Measurements from ENCODE around the gene DOCK9. TPM values are rescaled to one million over a fixed set of nuclear protein-coding genes. Genes with fewer than 3 reads are reported as not detected.

DOCK9 gene
- total and polyA plus RNA-seq, 9 of the 15 experiments (the other 6 are each of a cell fraction or from before 2014, with no cell fraction given), result 3.5 to 25.3 (median 16.7) TPM

DNA sequence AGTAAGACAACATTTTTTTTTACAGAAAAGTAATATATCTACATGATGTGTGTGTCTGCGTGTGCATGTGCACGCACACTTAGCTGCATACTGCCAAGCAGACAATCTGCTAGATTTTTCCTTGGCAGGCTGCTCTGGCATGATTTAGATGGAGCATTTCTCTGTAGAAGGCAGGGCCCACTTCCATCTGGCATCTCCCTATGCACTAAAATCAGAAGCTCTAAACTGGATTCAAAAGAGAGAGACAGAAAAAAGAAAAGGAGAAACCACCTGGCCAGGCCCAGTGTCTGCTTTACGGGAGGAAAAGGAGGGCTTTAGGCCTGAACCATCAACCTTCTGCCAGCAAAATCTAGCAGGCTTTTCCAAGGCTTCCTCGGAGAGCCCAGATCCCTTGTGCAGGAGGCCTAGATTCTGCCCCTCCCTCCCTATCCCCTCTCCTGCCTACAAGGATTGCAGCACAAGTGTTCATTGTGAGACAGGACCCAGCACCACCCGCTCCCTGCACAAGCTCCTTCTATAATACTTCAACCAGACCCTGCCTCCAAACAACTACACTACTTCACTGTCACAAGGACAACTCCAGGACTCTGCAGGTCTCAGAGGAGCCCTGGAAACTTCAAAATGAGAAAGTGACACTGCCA is 99.3 kb downstream of the DOCK9 start:
- FAIRE-seq, result no peak
- H3K4me3 ChIP-seq, result no peak overlapping the region
- intact Hi-C loops (cut with micrococcal nuclease), result no loop called here

More for the DNA sequence above, 99.3 kb downstream of the DOCK9 start:
- no peak overlapping the region for H3K27ac ChIP-seq (ENCODE audit: extremely low read depth, low read depth, low read length)
- ChIA-PET POLR2A (no interaction called here), CTCF (ENCODE audit: low intra/inter-chr PET ratio) (no interaction called here)
- no peaks in the 10 kb centered on the region for H3K9me1 ChIP-seq (ENCODE audit: control insufficient read depth, insufficient read depth, low read length)
- H3K9me3 ChIP-seq (replicated peaks; ENCODE audit: control insufficient read depth, insufficient read depth, low read depth, low read length), result peaks cover 4% of the 10 kb centered on the region; the same call in 1 of the 2 replicates
- TF ChIP-seq, protein P1, sequence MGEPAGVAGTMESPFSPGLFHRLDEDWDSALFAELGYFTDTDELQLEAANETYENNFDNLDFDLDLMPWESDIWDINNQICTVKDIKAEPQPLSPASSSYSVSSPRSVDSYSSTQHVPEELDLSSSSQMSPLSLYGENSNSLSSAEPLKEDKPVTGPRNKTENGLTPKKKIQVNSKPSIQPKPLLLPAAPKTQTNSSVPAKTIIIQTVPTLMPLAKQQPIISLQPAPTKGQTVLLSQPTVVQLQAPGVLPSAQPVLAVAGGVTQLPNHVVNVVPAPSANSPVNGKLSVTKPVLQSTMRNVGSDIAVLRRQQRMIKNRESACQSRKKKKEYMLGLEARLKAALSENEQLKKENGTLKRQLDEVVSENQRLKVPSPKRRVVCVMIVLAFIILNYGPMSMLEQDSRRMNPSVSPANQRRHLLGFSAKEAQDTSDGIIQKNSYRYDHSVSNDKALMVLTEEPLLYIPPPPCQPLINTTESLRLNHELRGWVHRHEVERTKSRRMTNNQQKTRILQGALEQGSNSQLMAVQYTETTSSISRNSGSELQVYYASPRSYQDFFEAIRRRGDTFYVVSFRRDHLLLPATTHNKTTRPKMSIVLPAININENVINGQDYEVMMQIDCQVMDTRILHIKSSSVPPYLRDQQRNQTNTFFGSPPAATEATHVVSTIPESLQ (CRISPR knock-in tag; IDR thresholded peaks at IDR 0.05), result no peak
- no peak for TF ChIP-seq ZKSCAN1 (IDR thresholded peaks at IDR 0.05; ENCODE audit: low read depth, low read length)
- ATAC-seq (no peak), DNase-seq (ENCODE audit: extremely low read depth in 1 of 4, low spot score in 3 of 4) (no peak)
- no peaks in the 10 kb centered on the region for H3K27me3 ChIP-seq (ENCODE audit: control insufficient read depth in 2 of 2, insufficient read depth in 2 of 2, low read length in 2 of 2)
- H3K4me2 ChIP-seq (ENCODE audit: insufficient read depth, low read length), result no peak overlapping the region
- WGBS (ENCODE audit: insufficient coverage, low coverage, missing lambda C conversion rate), result 92% methylated on average over 3 of the region's 5 CpGs
- H3K79me2 ChIP-seq (ENCODE audit: control insufficient read depth, insufficient read depth, low read length), result no peaks in the 10 kb centered on the region
- peaks cover 53% of the 10 kb centered on the region; the same call in 2 of the 3 replicates for H3K36me3 ChIP-seq (ENCODE audit: control insufficient read depth, insufficient read depth, low read length)
- no peaks in the 10 kb centered on the region for H3K4me1 ChIP-seq (replicated peaks in 1 of 2; ENCODE audit: control insufficient read depth in 2 of 2, insufficient read depth in 2 of 2, low read length in 2 of 2)
- no peaks in the 10 kb centered on the region for H4K20me1 ChIP-seq (replicated peaks; ENCODE audit: control insufficient read depth, insufficient read depth, low read length)
- no TSS peak for BruUV-seq (replicated peaks)
- in situ Hi-C loops (cut with MboI), result no loop called here
- H3K9ac ChIP-seq (ENCODE audit: insufficient read depth in 1 of 2, low read depth in 2 of 2, low read length in 2 of 2), result no peak overlapping the region
- no peak overlapping the region for H2AFZ ChIP-seq (ENCODE audit: low read depth, low read length)

Measured in K562 (cell line).